Measurements from ENCODE around the gene UBA52. TPM values are rescaled to one million over a fixed set of nuclear protein-coding genes. Genes with fewer than 3 reads are reported as not detected.

UBA52 gene
- total and polyA plus RNA-seq, 2 of the 13 experiments (the other 11 are each of a cell fraction or from before 2014, with no cell fraction given): 959 to 1,782 TPM

GRCh38 chr19:18589380-18590272 is 18.0 kb downstream of the UBA52 start (continued):
- no peak for TF ChIP-seq ZNF235 (CRISPR knock-in tag; IDR thresholded peaks at IDR 0.05; ENCODE audit: borderline replicate concordance)
- TF ChIP-seq ZNF83 (CRISPR knock-in tag; IDR thresholded peaks at IDR 0.05; ENCODE audit: borderline replicate concordance): peak; percentile 54; the same call in 1 of the 2 replicates
- peak; percentile 38; the same call in 1 of the 2 replicates for TF ChIP-seq ZNF326 (CRISPR knock-in tag; IDR thresholded peaks at IDR 0.05; ENCODE audit: borderline replicate concordance)
- no peak; the same call in 1 of the 2 replicates for TF ChIP-seq HMG20B (CRISPR knock-in tag; conservative IDR thresholded peaks at IDR 0.05)
- peak; percentile 94; the same call in 1 of the 2 replicates for TF ChIP-seq ZNF563 (CRISPR knock-in tag; IDR thresholded peaks at IDR 0.05)
- TF ChIP-seq PHF21A (CRISPR knock-in tag; IDR thresholded peaks at IDR 0.05): no peak
- TF ChIP-seq ZFP36L1 (CRISPR knock-in tag; IDR thresholded peaks at IDR 0.05): peak; percentile 99
- peak; percentile 95; the same call in 1 of the 2 replicates for TF ChIP-seq ZMAT3 (CRISPR knock-in tag; conservative IDR thresholded peaks at IDR 0.05)
- TF ChIP-seq SP1 (IDR thresholded peaks at IDR 0.05): no peak
- peak; percentile 50; the same call in 1 of the 2 replicates for TF ChIP-seq SP1 (CRISPR knock-in tag; IDR thresholded peaks at IDR 0.05)
- TF ChIP-seq ZSCAN5A (CRISPR knock-in tag; IDR thresholded peaks at IDR 0.05; ENCODE audit: borderline replicate concordance): 0 out of 2 replicates have a peak, but pooled peaks have one; percentile 46
- no peak for TF ChIP-seq ZNF207 (IDR thresholded peaks at IDR 0.05; ENCODE audit: borderline replicate concordance)
- TF ChIP-seq DBP (CRISPR knock-in tag; IDR thresholded peaks at IDR 0.05; ENCODE audit: not compliant biosample characterization): peak; percentile 44
- no peak for TF ChIP-seq KDM1A (CRISPR knock-in tag; IDR thresholded peaks at IDR 0.05)
- peak; percentile 80 for TF ChIP-seq SRY (CRISPR knock-in tag; IDR thresholded peaks at IDR 0.05)
- peak; percentile 73 for TF ChIP-seq REPIN1 (CRISPR knock-in tag; IDR thresholded peaks at IDR 0.05; ENCODE audit: borderline replicate concordance, low read depth)
- peak; percentile 72 for TF ChIP-seq TMF1 (CRISPR knock-in tag; IDR thresholded peaks at IDR 0.05; ENCODE audit: low read depth)
- TF ChIP-seq ZNF775 (CRISPR knock-in tag; IDR thresholded peaks at IDR 0.05; ENCODE audit: borderline replicate concordance): no peak
- TF ChIP-seq TERF1 (CRISPR knock-in tag; IDR thresholded peaks at IDR 0.05): peak; percentile 98
- peak; percentile 78; the same call in 1 of the 2 replicates for TF ChIP-seq ZBTB10 (CRISPR knock-in tag; IDR thresholded peaks at IDR 0.05; ENCODE audit: borderline replicate concordance)
- TF ChIP-seq ZNF468 (CRISPR knock-in tag; IDR thresholded peaks at IDR 0.05): peak; percentile 99
- TF ChIP-seq ZNF580 (CRISPR knock-in tag; IDR thresholded peaks at IDR 0.05; ENCODE audit: borderline replicate concordance, low read depth): no peak; the same call in 1 of the 2 replicates
- TF ChIP-seq ZNF652 (CRISPR knock-in tag; IDR thresholded peaks at IDR 0.05; ENCODE audit: borderline replicate concordance, low read depth): no peak
